GM12875 (cell line): Measurements from ENCODE around the gene CCDC116.
A peak's percentile ranks its signal among the peaks of the same experiment; 100 is the strongest.
"Not testable (repeated sequence)": the region's sequence is repeated elsewhere in the genome, so short reads cannot be mapped to it uniquely, and the experiment has no call there.

Source experiments
- H3K4me3 ChIP-seq: one replicate; pipeline ENCODE4 v1.5.1; 2011; ENCODE audit warnings: low read depth, low read length, control low read depth
- TF ChIP-seq, protein P1 (sequence below): IDR thresholded peaks from 2 replicates; pipeline ENCODE4 v1.5.1; 2011; ENCODE audit warnings: low read depth, mild to moderate bottlenecking, control low read depth, inconsistent platforms, low read length, moderate library complexity, borderline replicate concordance; ENCODE audit not compliant: insufficient read depth

Gene CCDC116

DNA sequence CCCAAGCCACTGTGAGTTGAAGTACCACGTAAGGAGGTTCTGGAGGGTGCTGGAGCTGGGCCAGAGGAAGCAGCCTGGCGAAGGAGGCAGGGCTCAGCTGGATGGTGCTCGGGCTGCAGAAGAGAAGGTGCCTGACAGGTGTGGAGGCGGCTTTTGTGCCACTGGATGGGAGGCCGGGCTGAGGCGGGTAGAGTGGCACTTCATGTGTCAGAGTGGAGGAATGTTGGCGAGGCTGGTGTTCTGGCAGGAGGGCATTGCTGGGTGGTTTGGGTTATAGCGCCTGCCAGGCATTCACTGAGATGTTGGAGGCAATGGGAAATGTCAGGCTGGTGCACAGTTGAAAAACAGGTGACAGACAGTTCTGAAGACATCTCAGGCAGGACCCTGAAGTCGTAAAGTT is 40.9 kb upstream of the CCDC116 start:
- no peak overlapping the region for H3K4me3 ChIP-seq
- TF ChIP-seq, protein P1, sequence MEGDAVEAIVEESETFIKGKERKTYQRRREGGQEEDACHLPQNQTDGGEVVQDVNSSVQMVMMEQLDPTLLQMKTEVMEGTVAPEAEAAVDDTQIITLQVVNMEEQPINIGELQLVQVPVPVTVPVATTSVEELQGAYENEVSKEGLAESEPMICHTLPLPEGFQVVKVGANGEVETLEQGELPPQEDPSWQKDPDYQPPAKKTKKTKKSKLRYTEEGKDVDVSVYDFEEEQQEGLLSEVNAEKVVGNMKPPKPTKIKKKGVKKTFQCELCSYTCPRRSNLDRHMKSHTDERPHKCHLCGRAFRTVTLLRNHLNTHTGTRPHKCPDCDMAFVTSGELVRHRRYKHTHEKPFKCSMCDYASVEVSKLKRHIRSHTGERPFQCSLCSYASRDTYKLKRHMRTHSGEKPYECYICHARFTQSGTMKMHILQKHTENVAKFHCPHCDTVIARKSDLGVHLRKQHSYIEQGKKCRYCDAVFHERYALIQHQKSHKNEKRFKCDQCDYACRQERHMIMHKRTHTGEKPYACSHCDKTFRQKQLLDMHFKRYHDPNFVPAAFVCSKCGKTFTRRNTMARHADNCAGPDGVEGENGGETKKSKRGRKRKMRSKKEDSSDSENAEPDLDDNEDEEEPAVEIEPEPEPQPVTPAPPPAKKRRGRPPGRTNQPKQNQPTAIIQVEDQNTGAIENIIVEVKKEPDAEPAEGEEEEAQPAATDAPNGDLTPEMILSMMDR = no peak

- no peak overlapping the region for H3K4me3 ChIP-seq
- TF ChIP-seq, protein P1 = no peak
These were observed 40.1 kb upstream of the CCDC116 start for GRCh38 chr22:21592422-21592821.

GRCh38 chr22:21593406-21594232 is 38.9 kb upstream of the CCDC116 start:
- H3K4me3 ChIP-seq = no peak overlapping the region
- TF ChIP-seq, protein P1 = peak; percentile 29; the same call in 1 of the 2 replicates

GRCh38 chr22:21594865-21595452 is 37.6 kb upstream of the CCDC116 start:
- TF ChIP-seq, protein P1 = no peak
- no peak overlapping the region for H3K4me3 ChIP-seq

GRCh38 chr22:21596356-21597135 is 36.0 kb upstream of the CCDC116 start:
- not testable (repeated sequence) for H3K4me3 ChIP-seq

- TF ChIP-seq, protein P1 = no peak
- no peak overlapping the region for H3K4me3 ChIP-seq
These were observed 34.3 kb upstream of the CCDC116 start for GRCh38 chr22:21598302-21598701.

DNA sequence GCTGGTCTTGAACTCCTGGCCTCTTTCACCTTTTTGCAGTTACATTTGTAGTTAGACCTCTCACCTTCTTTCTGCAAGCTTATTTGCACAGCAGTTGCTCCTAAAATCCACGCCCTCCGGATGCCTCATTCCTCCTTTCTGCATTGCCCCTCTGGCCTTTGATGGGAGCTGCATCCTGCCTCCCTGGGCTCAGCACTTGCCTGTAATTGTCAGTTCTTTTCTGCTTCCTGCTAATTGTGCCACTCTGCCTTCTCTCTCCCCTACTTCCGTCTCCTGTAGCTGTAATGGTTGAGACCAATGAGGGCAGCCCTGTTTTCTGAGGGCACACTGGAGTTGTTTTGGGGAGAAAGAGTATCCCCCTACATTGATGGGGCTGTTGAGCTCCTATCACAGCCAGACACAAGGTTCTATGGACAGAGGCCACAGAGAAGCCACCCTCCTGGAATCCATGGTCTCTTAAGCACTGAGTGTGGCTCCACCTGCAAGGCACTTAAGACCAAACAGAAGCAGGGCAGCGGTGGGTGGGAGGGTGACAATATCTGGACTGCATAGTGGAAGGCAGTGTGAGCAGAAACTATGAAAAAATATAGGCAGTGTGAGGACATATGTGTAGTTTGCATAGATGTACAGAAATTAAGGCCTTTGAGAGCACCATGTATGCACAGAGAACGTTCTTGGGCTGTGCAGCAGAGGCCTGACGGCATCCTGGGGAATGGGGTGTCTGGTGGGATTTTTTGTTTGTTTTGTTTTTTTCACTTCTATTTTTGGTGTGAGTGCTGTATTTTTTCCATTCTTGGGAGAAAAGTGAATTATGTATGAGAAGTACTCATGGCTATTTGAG is 33.3 kb upstream of the CCDC116 start:
- H3K4me3 ChIP-seq = no peak overlapping the region
- TF ChIP-seq, protein P1 = no peak
